Neutrophil (primary cell): ENCODE measurements around the gene MAPRE3.

Experiments
- H3K27ac ChIP-seq: fragments of 200-600 bp; sonication (generic); 2 replicates; pipeline ENCODE4 v1.5.1; 2016; ENCODE audit warnings: mild to moderate bottlenecking, moderate library complexity
- H3K27me3 ChIP-seq: fragments of 200-600 bp; sonication (generic); 2 replicates; pipeline ENCODE4 v1.6.0; 2016; ENCODE audit warnings: mild to moderate bottlenecking
- H3K36me3 ChIP-seq: fragments of 200-600 bp; sonication (generic); 2 replicates; pipeline ENCODE4 v1.5.1; 2017
- H3K4me1 ChIP-seq, 2 experiments: fragments of 200-600 bp in 1 of 2; sonication (generic) in 1 of 2; 1 replicate in 1 of 2; 2 replicates in 1 of 2; pipeline versions ENCODE4 v1.5.1 to v1.6.1; 2013 to 2016; ENCODE audit warnings: low read depth in 1 of 2, low read length in 1 of 2, mild to moderate bottlenecking in 1 of 2, moderate library complexity in 1 of 2; ENCODE audit not compliant: control insufficient read depth in 1 of 2, insufficient read depth in 1 of 2
- H3K4me3 ChIP-seq, 2 experiments: fragments of 200-600 bp in 1 of 2; sonication (generic) in 1 of 2; 1 replicate in 1 of 2; 2 replicates in 1 of 2; pipeline ENCODE4 v1.5.1; 2013 to 2016; ENCODE audit warnings: low read depth in 1 of 2, low read length in 1 of 2, mild to moderate bottlenecking in 1 of 2, moderate library complexity in 1 of 2
- H3K9me3 ChIP-seq: fragments of 200-600 bp; sonication (generic); 2 replicates; pipeline ENCODE4 v1.5.1; 2016
- CTCF ChIP-seq: fragments of 200-600 bp; sonication (generic); IDR thresholded peaks from 2 replicates; pipeline ENCODE4 v1.5.1; 2016; ENCODE audit warnings: antibody characterized with exemption

The MAPRE3 gene

DNA sequence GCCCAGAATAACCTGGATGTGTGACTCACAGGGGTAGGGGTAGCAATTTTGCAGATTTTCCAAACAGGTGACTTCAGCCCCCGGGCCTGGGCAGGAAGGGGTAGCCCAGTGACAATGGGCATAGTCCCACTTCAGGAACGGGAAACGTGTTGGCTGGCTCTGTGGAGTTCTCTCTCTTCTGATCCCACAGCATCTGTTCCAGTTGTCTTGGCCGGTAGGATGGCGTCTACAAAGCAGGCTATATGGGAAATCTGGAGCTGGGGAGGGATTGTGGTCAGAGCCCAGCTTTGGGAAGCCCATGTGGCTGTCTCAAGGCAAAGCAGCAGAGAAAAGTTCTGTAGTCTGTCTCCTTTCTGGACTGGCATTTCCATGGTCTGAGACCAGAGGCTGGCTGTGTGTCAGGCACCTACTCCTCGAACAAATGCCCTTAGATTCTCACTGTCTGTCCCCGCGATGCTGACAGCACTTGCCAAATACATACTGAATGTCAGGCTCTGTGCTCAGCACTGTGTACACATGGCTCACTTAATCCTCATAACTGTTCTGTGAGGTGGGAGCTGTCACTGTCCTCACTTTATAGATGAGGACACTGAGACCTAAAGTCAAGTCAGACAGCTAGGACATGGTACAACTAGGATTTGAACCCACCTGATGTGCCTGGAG lies 44.5 kb downstream of the MAPRE3 start:
- no peak overlapping the region for H3K4me3 ChIP-seq
- H3K36me3 ChIP-seq, result no peaks in the 10 kb centered on the region
- H3K9me3 ChIP-seq, result no peaks in the 10 kb centered on the region
- no peak for TF ChIP-seq CTCF
- peaks cover 11% of the 10 kb centered on the region for H3K27me3 ChIP-seq
- H3K4me1 ChIP-seq, result no peaks in the 10 kb centered on the region
- no peak overlapping the region for H3K27ac ChIP-seq

DNA sequence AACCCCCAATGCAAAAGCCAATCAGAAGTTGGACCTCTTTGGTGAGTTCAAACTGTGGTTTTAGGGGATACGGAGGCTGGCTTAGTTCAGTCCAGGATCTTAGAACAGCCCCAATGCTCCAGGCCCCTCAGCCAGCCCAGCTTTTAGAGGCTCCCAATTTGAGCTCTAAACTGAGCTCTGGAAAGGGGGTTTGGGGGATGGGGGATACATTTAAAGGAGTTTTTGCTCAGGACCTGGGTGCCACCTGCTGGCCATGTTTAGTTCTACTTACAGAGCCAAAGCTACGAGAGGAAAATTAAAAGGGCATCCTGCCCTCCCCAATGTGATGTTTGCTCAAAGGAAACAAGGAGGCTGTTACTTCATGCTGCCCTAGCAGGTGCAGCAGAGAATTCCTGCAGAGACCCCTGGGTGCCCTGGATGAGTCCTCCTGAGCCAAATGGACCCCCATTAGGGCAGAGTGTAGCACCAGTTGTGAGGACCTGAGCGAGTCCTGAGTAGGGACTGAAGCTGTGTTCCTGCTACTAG lies 46.4 kb downstream of the MAPRE3 start:
- H3K9me3 ChIP-seq, result no peaks in the 10 kb centered on the region
- H3K27me3 ChIP-seq, result peaks cover 11% of the 10 kb centered on the region
- no peaks in the 10 kb centered on the region for H3K36me3 ChIP-seq
- TF ChIP-seq CTCF, result no peak
- H3K4me1 ChIP-seq, result no peaks in the 10 kb centered on the region
- H3K4me3 ChIP-seq, result no peak overlapping the region
- no peak overlapping the region for H3K27ac ChIP-seq

- Histone ChIP-seq H3K4me1 (no peaks in the 10 kb centered on the region), H3K36me3 (no peaks in the 10 kb centered on the region), H3K27me3 (peaks cover 7% of the 10 kb centered on the region), H3K9me3 (no peaks in the 10 kb centered on the region), H3K4me3 (no peak overlapping the region), H3K27ac (no peak overlapping the region)
- TF ChIP-seq CTCF, result no peak
Observed at GRCh38 chr2:27018142-27018541, 47.7 kb downstream of the MAPRE3 start.

DNA sequence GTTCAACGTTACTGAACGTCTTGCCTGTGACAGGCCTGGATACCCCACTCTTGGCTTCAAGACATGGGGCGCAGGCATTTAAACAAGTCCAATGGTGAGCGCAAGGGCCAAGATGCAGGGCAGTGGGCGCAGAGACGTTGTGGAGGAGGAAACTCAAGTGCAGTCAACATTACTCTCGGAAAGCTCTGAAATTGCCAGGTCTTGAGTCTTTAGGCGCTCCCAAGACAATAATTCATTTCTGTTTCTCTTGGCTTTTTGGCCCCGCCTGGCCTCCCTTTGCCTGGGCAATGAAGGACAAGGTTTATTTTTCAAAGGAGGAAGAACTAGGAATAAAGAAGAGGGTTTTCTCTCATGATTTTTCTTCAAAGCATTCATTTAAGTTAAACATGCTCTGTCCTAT lies 49.0 kb downstream of the MAPRE3 start:
- H3K4me3 ChIP-seq, result no peak overlapping the region
- no peak for TF ChIP-seq CTCF
- H3K36me3 ChIP-seq, result no peaks in the 10 kb centered on the region
- H3K27me3 ChIP-seq, result no peaks in the 10 kb centered on the region
- H3K27ac ChIP-seq, result no peak overlapping the region
- no peaks in the 10 kb centered on the region for H3K4me1 ChIP-seq
- no peaks in the 10 kb centered on the region for H3K9me3 ChIP-seq

GRCh38 chr2:27019931-27020855 lies 49.8 kb downstream of the MAPRE3 start:
- H3K36me3 ChIP-seq, result no peaks in the 10 kb centered on the region
- no peak for TF ChIP-seq CTCF
- H3K9me3 ChIP-seq, result no peaks in the 10 kb centered on the region
- H3K4me1 ChIP-seq, result no peaks in the 10 kb centered on the region
- no peak overlapping the region for H3K4me3 ChIP-seq
- H3K27ac ChIP-seq, result no peak overlapping the region
- H3K27me3 ChIP-seq, result no peaks in the 10 kb centered on the region
